GM23338 (cell line): ENCODE data around the gene GDAP1L1. TPM values are rescaled to one million over a fixed set of nuclear protein-coding genes. Genes with fewer than 3 reads are reported as not detected.
"Not testable (repeated sequence)": the region's sequence is repeated elsewhere in the genome, so short reads cannot be mapped to it uniquely, and the experiment has no call there.

Experiments
- ATAC-seq: fragments of 200-7000 bp; cut with Tn5 transposase; 3 replicates; pipeline ENCODE4 v1.9.1; 2020
- DNase-seq: peaks from one replicate; pipeline ENCODE4 v3.0.0-alpha.2; 2015; ENCODE audit warnings: low spot score
- H2AFZ ChIP-seq: fragments of 200-600 bp; sonication (generic); 2 replicates; pipeline ENCODE4 v1.8.0; 2016; ENCODE audit warnings: antibody characterized with exemption, mild to moderate bottlenecking, moderate library complexity
- H3F3A ChIP-seq: fragments of 200-600 bp; sonication (generic); replicated peaks from 2 replicates; pipeline ENCODE4 v1.8.0; 2017; ENCODE audit warnings: antibody characterized with exemption, mixed run types, low read depth
- H3K27ac ChIP-seq: fragments of 200-600 bp; sonication (generic); 2 replicates; pipeline ENCODE4 v1.6.1; 2016; ENCODE audit warnings: low read depth
- H3K27me3 ChIP-seq: fragments of 200-600 bp; sonication (generic); 2 replicates; pipeline ENCODE4 v1.8.0; 2016; ENCODE audit warnings: mild to moderate bottlenecking, mixed run types, moderate library complexity; ENCODE audit not compliant: insufficient read depth
- H3K36me3 ChIP-seq: fragments of 200-600 bp; sonication (generic); 2 replicates; pipeline ENCODE4 v1.8.0; 2016; ENCODE audit warnings: mild to moderate bottlenecking; ENCODE audit not compliant: insufficient read depth
- H3K4me1 ChIP-seq: fragments of 200-600 bp; sonication (generic); 2 replicates; pipeline ENCODE4 v1.8.0; 2016; ENCODE audit warnings: mild to moderate bottlenecking, moderate library complexity; ENCODE audit not compliant: insufficient read depth
- H3K4me2 ChIP-seq: fragments of 200-600 bp; sonication (generic); 2 replicates; pipeline ENCODE4 v1.7.1; 2017; ENCODE audit warnings: mixed run types
- H3K4me3 ChIP-seq: fragments of 200-600 bp; sonication (generic); 2 replicates; pipeline ENCODE4 v1.6.1; 2016; ENCODE audit warnings: mixed run types
- H3K79me2 ChIP-seq: fragments of 200-600 bp; sonication (generic); replicated peaks from 2 replicates; pipeline ENCODE4 v1.8.0; 2017; ENCODE audit warnings: mild to moderate bottlenecking; ENCODE audit not compliant: insufficient read depth
- H3K9me2 ChIP-seq: fragments of 200-600 bp; sonication (generic); 2 replicates; pipeline ENCODE4 v1.8.0; 2017; ENCODE audit not compliant: insufficient read depth
- H4K20me1 ChIP-seq: fragments of 200-600 bp; sonication (generic); replicated peaks from 2 replicates; pipeline ENCODE4 v1.8.0; 2017; ENCODE audit warnings: mild to moderate bottlenecking; ENCODE audit not compliant: insufficient read depth
- H3K27ac Mint-ChIP-seq: 2 replicates; pipeline ENCODE4 v1.8.0; 2020; ENCODE audit warnings: inconsistent platforms, mild to moderate bottlenecking, moderate library complexity, mixed read lengths
- H3K27me3 Mint-ChIP-seq: 3 replicates; pipeline ENCODE4 v1.8.0; 2022; ENCODE audit warnings: low read depth, mild to moderate bottlenecking, moderate library complexity, mixed read lengths, inconsistent platforms; ENCODE audit not compliant: insufficient read depth, poor library complexity
- H3K36me3 Mint-ChIP-seq: 3 replicates; pipeline ENCODE4 v1.8.0; 2021; ENCODE audit warnings: low read depth, mild to moderate bottlenecking, inconsistent platforms, moderate library complexity, mixed read lengths
- H3K4me1 Mint-ChIP-seq: 3 replicates; pipeline ENCODE4 v1.8.0; 2020; ENCODE audit warnings: mild to moderate bottlenecking, inconsistent platforms, mixed read lengths
- H3K4me3 Mint-ChIP-seq: 3 replicates; pipeline ENCODE4 v1.8.0; 2021; ENCODE audit warnings: moderate library complexity, mild to moderate bottlenecking, inconsistent platforms, mixed read lengths
- H3K9me3 Mint-ChIP-seq: 3 replicates; pipeline ENCODE4 v1.8.0; 2020; ENCODE audit warnings: moderate library complexity, mild to moderate bottlenecking, inconsistent platforms, mixed read lengths
- EZH2phosphoT487 ChIP-seq: fragments of 200-600 bp; sonication (generic); IDR thresholded peaks from one replicate; pipeline ENCODE4 v1.8.1; 2018; ENCODE audit warnings: antibody characterized with exemption; ENCODE audit not compliant: unreplicated experiment
- ZNF462 ChIP-seq: fragments of 250-450 bp; sonication (Bioruptor Pico); IDR thresholded peaks from 2 replicates; pipeline ENCODE4 v1.5.0; 2020; ENCODE audit warnings: mild to moderate bottlenecking, moderate library complexity
- polyA plus RNA-seq: library from polyadenylated mRNA; unstranded; fragments of >200 nt; fragmentation: Nextera tagmentation; extraction: Ambion mirVana; gene quantifications from 2 replicates; pipeline ENCODE4 v1.2.1, GENCODE V29; 2016
- total RNA-seq: library from RNA; depleted of rRNA; stranded (reverse); fragments of >200 nt; shearing (Covaris generic); gene quantifications from 2 replicates; pipeline ENCODE4 v1.2.3, GENCODE V29; 2014

Gene GDAP1L1
- total and polyA plus RNA-seq, 2 experiments from 2014 or later, result 4.5 to 11.2 TPM

GRCh38 chr20:44231713-44232468 is 15.2 kb upstream of the GDAP1L1 start:
- Histone ChIP-seq H3K27ac (no peak overlapping the region), H2AFZ (peak overlapping the region; percentile 83), H3K4me2 (peak overlapping the region; percentile 59; the same call in 1 of the 2 replicates), H3K4me1 (peaks cover 10% of the 10 kb centered on the region), H3F3A (no peaks in the 10 kb centered on the region), H3K79me2 (no peaks in the 10 kb centered on the region), H3K36me3 (no peaks in the 10 kb centered on the region), H3K27me3 (no peaks in the 10 kb centered on the region), H3K4me3 (no peak overlapping the region), H4K20me1 (no peaks in the 10 kb centered on the region), H3K9me2 (no peaks in the 10 kb centered on the region; the same call in 1 of the 2 replicates)
- H3K36me3 Mint-ChIP-seq, result no peaks in the 10 kb centered on the region
- H3K4me3 Mint-ChIP-seq, result no peak overlapping the region
- peak; percentile 54 for DNase-seq
- peak overlapping the region; percentile 86 for H3K27ac Mint-ChIP-seq
- peaks cover 5% of the 10 kb centered on the region for H3K27me3 Mint-ChIP-seq
- no peak for TF ChIP-seq EZH2phosphoT487
- peak; percentile 75 for TF ChIP-seq ZNF462 (CRISPR knock-in tag)
- peaks cover 22% of the 10 kb centered on the region for H3K4me1 Mint-ChIP-seq
- no peaks in the 10 kb centered on the region for H3K9me3 Mint-ChIP-seq
- ATAC-seq, result peak; percentile 65

DNA sequence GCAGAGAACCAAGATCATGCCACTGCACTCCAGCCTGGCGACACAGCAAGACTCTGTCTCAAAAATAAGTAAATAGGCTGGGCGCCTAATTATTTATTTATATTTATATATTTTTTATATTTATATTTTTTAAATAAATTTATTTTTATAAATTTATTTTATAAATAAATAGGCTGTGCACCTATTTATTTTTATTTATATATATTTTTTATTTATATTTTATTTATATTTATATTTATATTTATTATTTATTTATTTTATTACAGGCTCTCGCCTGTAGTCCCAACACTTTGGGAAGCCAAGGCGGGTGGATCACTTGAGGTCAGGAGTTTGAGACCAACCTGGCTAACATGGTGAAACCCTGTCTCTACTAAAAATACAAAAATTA is 14.6 kb upstream of the GDAP1L1 start:
- not testable (repeated sequence) for H3K4me3 ChIP-seq, H3K27me3 Mint-ChIP-seq, H3K4me2 ChIP-seq, H3K27me3 ChIP-seq, H3K27ac Mint-ChIP-seq, H4K20me1 ChIP-seq, H3K27ac ChIP-seq, H3K79me2 ChIP-seq, DNase-seq, H3K36me3 ChIP-seq, H3K4me3 Mint-ChIP-seq, H2AFZ ChIP-seq, H3F3A ChIP-seq, H3K9me2 ChIP-seq, ATAC-seq, H3K9me3 Mint-ChIP-seq, H3K36me3 Mint-ChIP-seq
- H3K4me1 ChIP-seq, result peaks cover 10% of the 10 kb centered on the region
- peaks cover 22% of the 10 kb centered on the region for H3K4me1 Mint-ChIP-seq
